Fibroblast of peridontal ligament (primary cell): ENCODE measurements around the gene LETM1.

Experiments used
- DNase-seq: peaks from one replicate; pipeline ENCODE4 v3.0.0-alpha.2; 2010; ENCODE audit errors: extremely low read depth

The LETM1 gene

DNA sequence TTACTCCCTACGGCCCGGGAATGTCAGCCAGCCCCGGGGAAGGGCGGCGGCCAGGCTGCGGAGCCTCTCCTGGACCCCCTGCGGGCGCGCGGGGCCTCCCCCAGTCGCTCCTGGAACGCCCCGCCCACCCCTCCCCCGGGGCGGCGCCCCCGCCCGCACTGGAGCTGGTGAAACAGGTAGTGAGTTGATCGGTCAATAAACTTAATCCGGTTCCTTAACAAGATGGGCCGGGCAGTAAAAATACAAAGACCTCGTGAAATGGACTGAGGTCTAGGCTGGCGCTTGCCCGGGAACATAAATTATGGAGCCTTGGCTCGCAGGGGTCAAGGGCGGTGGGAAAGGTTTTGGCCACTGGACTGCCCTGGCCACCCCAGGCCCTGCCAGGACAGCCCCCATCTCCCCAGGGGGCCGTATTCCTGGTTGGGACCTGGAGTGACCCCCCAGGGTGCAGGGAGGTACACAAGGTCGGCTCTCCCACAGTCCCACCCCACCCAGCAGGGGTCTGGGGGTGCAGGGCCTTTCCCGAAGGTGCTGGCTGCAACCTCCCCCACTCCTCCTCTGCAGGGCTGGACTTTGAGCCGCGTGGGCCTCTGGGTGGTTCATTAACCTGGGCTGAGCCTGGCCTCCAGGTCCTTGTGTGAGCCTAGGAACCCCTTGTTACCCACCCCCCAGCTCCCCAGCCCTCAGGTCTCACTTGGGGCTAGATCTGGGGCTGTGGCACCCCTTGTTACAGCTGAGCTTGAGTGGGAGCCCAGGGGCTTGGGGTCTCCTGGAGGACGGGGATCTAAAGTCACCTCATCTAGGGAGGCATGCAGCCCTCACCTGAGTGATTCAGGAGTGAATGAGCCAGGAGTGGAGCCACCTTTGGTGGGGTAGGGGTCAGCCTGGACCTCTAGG lies 60.4 kb downstream of the LETM1 start:
- no peak for DNase-seq

DNA sequence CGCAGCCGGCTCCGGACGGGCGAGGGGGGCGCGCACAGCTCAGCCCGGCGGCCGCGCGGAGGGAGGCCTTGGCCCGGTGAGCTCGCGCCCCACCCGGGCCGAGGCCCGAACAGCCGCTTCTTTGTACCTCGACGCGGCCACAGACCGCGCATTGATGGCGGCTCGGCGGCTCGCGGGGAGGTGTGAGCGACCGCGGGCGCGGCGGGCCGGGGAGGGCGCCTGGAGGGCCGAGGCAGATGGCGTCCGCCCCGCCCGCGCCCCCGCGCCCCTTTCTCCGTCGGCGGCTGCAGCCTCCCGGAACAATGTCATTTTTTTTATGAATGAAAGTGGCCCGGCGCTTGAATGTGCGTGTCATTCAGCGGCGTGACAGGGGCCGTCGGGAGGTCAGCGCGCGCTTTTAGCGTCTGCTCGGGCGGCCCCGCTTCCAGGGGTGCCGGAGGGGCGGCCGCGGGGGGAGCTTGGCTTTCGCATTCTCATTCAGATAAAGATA lies 61.1 kb downstream of the LETM1 start:
- DNase-seq: no peak

GRCh38 chr4:1793940-1794808 lies 61.8 kb downstream of the LETM1 start:
- DNase-seq: no peak

GRCh38 chr4:1793496-1793840 lies 62.5 kb downstream of the LETM1 start:
- no peak for DNase-seq

DNA sequence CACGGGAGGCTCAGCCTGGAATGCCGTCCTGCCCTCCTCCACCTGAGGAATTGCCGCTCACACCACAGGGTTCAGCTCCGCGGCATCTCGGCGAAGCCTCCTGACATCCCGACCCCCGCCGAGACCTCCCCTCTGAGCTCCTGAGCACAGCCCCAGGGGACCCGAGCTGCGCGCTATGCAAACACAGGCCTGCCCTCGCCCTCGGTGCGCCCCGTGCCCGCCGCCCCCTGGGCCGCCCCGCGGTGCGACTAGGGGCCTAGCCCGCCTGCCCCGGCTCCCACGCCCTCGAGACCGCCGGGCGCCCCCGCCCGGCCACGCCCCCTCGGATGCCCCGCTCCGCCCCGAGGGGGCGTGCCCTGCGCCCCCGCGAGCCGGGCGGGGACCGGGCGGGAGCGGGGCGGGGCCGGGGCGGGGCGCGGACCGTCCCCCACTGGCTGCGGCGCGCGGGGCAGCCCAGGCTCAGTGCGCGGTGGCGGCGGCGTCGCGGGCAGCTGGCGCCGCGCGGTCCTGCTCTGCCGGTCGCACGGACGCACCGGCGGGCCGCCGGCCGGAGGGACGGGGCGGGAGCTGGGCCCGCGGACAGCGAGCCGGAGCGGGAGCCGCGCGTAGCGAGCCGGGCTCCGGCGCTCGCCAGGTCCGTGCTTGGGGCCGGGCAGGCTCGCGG lies 63.0 kb downstream of the LETM1 start, which contains the start of gene FGFR3:
FGFR3 (plus strand) TSS at position 462 of the 664 bp plus-strand sequence. CDS start 642 bp downstream, outside the sequence.
- DNase-seq: no peak

- DNase-seq: no peak
Observed at GRCh38 chr4:1792158-1792831, 63.7 kb downstream of the LETM1 start.

GRCh38 chr4:1790005-1790404 lies 66.0 kb downstream of the LETM1 start:
- no peak for DNase-seq

- no peak for DNase-seq
Observed at GRCh38 chr4:1789552-1789951, 66.4 kb downstream of the LETM1 start.

DNA sequence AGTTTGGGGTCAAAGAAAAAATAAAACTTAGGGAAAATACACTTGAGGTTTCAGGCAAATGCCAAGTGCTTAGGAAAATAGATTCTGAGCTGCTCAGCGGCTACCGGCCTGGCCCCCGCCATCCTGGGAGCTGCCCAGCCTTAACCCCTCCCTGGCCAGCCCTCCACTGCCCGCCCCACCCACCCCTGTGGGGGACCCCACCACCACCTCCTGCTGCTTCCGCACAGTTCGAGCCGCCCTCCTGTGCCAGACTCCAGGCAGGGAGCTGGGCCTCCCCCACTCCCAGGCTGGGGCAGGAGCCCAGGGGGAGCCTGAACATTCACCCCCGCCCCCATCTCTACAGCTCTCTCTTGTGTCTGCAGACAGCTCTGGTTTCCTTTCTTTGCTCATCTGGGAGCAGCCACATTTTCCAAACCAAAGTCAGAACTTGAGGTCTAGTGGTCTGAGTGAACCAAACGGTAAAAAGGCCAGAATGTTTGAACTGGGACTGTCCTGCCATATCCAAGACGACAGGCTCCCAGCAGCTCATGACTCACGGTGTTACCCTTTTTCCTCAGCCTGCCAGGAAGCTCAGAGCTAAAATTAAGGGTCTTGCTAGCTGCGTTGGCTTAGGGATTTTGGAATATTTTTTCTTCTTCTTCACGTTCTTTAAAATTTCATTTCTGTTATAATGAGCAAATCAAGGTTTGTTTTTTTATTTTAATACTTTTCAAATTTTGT lies 67.5 kb downstream of the LETM1 start:
- peak; percentile 16 for DNase-seq

DNA sequence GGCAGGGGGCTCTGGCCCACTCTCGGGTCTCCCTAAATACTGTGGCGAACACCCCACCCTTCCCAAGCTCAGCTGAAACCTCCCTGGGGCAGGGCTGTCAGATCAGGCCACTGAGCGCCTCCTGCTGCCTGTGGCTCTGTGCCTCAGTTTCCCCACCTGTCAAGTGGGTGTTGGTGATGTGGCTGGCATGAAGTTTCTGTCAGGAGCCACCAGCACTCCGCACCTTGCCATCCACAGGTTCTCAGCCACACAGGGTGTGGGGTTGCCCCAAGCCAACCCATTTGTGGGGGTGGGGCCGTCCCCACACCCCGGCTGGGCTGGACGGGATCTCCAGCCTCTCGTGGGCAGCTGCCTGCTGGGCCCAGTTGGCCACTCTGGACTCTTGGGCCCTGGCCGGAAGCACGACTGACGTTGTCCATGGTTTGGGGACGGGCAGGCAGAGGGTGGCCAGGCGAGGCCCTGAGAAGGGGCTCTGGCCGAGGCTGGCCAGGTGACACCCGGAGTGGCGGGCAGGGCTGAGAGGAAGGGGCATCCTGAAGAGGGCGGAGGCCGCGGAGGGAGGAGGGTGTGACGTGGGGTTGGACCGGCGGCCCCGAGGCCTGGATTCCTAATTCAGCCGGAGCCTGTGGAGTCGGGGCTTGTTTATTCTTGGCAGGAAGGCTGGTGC lies 68.4 kb downstream of the LETM1 start:
- no peak for DNase-seq

DNA sequence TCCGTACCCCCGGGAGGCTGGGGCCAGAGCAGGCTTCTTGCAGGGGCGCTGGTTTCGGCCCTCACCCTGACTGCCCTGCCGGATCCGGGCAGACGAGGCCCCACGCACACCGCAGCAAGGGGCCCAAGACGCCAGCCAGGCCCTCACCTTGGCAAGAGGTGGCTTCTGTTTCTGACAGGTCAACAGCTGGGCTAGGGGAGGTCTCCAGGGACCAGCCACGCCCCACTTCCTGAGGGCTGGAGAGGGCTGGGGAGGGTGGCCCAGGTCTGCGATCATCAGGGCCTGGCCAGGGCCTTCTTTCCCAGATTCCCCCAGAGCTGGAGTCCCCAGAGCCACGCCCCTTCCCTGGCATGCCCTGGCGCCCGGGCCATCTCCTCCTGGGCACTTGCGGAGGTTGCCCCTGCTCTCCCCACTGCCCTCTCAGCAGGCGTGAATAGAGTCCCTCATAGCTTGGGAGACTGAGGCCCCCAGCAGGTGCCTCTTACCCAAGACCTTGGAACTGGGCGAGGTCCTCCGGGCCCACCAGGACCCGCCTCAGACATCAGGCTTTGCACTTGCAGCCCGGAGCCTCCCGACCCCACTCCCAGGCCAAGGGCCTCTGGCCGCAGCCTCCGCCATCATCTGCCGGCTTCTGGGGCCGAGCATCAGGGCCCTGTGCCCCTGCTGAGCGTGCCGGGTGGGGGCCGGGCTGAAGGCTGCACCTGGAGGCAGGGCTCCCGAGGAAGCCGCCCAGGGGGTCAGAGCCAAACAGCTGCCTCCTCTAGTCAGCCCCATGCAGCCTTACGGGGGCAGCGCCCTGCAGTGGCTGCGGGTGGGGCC lies 69.2 kb downstream of the LETM1 start:
- no peak for DNase-seq

GRCh38 chr4:1785592-1785991 lies 70.4 kb downstream of the LETM1 start:
- no peak for DNase-seq

DNA sequence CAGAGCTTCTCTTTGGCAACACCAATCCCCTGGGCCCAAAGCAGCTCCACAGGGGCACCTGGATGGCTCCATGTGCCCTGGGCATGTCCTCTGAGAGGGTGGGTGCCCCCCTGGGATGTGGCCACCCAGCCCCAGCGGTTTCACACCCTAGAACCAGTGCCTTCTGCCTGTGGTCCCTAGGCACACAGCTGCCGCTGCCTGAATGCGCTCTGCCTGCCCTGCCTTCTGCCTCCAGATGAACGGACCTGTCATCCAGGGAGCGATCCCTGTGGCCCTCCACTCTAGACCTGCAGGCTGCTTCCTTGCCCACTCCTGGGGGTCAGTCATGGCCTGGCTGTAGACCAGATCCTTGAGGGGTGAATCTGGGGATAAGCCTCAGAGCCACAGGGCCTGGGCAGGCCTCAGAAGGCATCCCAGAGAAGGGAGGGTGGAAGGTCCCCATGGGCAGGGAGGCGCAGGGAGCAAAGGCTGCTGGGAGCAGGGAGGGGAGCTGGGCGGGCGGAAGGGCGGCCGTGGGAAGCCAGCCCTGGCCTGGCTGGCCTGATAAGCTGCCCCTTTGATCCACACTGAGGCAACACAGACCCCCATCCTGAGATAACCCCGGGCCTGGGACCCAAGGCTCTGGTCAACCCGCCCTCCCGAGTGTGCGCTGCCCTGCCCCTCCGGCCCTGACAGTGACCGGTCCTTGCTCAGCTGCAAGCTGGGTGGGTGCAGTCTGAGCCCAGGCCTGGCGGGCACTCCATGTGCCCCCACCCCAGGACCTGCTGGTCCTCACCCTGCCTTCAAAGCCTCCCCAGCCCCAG lies 71.0 kb downstream of the LETM1 start:
- no peak for DNase-seq

GRCh38 chr4:1784395-1784788 lies 71.6 kb downstream of the LETM1 start:
- DNase-seq: no peak

DNA sequence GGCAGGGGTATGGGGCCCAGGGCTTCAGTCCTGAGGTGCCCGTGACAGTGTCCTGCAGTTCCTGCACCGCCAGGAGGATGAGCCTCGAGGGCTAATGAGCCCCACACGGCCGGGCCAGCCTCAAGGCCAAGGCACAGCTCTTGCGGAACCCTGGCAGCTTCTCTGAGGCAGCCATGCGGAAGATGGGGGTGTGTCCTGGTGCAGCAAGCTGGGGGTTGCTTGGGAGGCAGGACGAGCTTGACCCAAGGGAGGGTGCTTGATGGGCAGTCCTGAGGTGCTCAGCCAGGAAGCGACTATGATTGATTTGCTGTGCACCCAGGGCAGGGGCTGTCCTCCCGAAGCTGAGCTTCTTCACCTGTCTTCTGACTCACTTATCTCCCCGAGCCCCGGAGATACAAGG lies 72.0 kb downstream of the LETM1 start:
- DNase-seq: no peak

- no peak for DNase-seq
Observed at GRCh38 chr4:1783015-1783414, 72.9 kb downstream of the LETM1 start.

DNA sequence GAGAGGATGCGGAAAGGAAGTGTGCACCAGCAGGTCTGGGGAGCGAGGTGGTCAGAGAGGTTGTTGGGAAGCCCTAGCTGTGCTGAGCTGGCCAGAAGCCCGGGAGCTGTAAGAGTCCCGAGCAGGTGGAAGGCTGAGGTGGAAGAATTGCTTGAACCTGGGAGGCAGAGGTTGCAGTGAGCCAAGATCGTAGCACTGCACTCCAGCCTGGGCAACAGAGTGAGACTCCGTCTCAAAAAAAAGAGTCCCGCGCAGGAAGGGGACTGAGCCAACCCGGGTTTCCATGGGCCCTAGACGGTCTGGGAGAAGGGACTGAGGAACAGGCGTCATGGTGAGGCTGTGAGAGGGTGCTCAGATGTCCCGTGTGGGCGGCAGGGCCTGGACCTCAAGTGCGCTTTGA lies 75.5 kb downstream of the LETM1 start:
- no peak for DNase-seq

GRCh38 chr4:1779588-1780382 lies 76.2 kb downstream of the LETM1 start:
- DNase-seq: no peak
